HUES64 (cell line): Measurements from ENCODE around the gene BAIAP2.

Source experiments
- H3K27ac ChIP-seq: 2 replicates; pipeline ENCODE4 v1.7.0; 2013; ENCODE audit warnings: low read depth, low read length, inconsistent platforms
- H3K27me3 ChIP-seq: 2 replicates; pipeline ENCODE4 v1.6.1; 2013; ENCODE audit warnings: mild to moderate bottlenecking, low read length; ENCODE audit not compliant: insufficient read depth
- H3K36me3 ChIP-seq: 2 replicates; pipeline ENCODE4 v1.6.1; 2013; ENCODE audit warnings: mild to moderate bottlenecking, low read length; ENCODE audit not compliant: insufficient read depth
- H3K4me1 ChIP-seq: 2 replicates; pipeline ENCODE4 v1.6.1; 2013; ENCODE audit warnings: mild to moderate bottlenecking, low read length, moderate library complexity; ENCODE audit not compliant: insufficient read depth
- H3K4me3 ChIP-seq: 2 replicates; pipeline ENCODE4 v1.5.1; 2013; ENCODE audit warnings: mild to moderate bottlenecking, low read length, moderate library complexity
- H3K9ac ChIP-seq: 2 replicates; pipeline ENCODE4 v1.6.1; 2013; ENCODE audit warnings: mild to moderate bottlenecking, low read depth, low read length
- H3K9me3 ChIP-seq: 2 replicates; pipeline ENCODE4 v1.6.1; 2013; ENCODE audit warnings: low read depth, low read length; ENCODE audit not compliant: insufficient read depth
- WGBS: fragments of 150-250, 120-280 bp; methylation state at CpG from one replicate; pipeline ENCODE4 v1.1.7; 2013; ENCODE audit warnings: missing lambda C conversion rate; 5-methylcytosine and 5-hydroxymethylcytosine counted together

Gene BAIAP2

GRCh38 chr17:81157848-81158687 is 123.1 kb downstream of the BAIAP2 start:
- H3K27me3 ChIP-seq = no peaks in the 10 kb centered on the region
- no peaks in the 10 kb centered on the region for H3K9me3 ChIP-seq
- no peak overlapping the region; the same call in 1 of the 2 replicates for H3K9ac ChIP-seq
- no peaks in the 10 kb centered on the region for H3K4me1 ChIP-seq
- 90% methylated on average over 39 of the region's 39 CpGs for WGBS
- H3K27ac ChIP-seq = no peak overlapping the region
- no peak overlapping the region for H3K4me3 ChIP-seq
- H3K36me3 ChIP-seq = no peaks in the 10 kb centered on the region

GRCh38 chr17:81158688-81159590 is 124.0 kb downstream of the BAIAP2 start:
- no peaks in the 10 kb centered on the region for H3K27me3 ChIP-seq
- H3K9me3 ChIP-seq = no peaks in the 10 kb centered on the region
- no peak overlapping the region for H3K4me3 ChIP-seq
- H3K27ac ChIP-seq = no peak overlapping the region
- no peaks in the 10 kb centered on the region for H3K36me3 ChIP-seq
- H3K4me1 ChIP-seq = no peaks in the 10 kb centered on the region
- WGBS = 93% methylated on average over 43 of the region's 43 CpGs
- no peak overlapping the region; the same call in 1 of the 2 replicates for H3K9ac ChIP-seq

- WGBS = 89% methylated on average over 25 of the region's 25 CpGs
These were observed 124.8 kb downstream of the BAIAP2 start for GRCh38 chr17:81159611-81160265.

GRCh38 chr17:81160306-81160705 is 125.4 kb downstream of the BAIAP2 start:
- no peaks in the 10 kb centered on the region for H3K4me1 ChIP-seq
- no peaks in the 10 kb centered on the region for H3K36me3 ChIP-seq
- H3K4me3 ChIP-seq = no peak overlapping the region
- no peak overlapping the region for H3K27ac ChIP-seq
- H3K9ac ChIP-seq = no peak overlapping the region
- H3K27me3 ChIP-seq = no peaks in the 10 kb centered on the region; the same call in 1 of the 2 replicates
- H3K9me3 ChIP-seq = no peaks in the 10 kb centered on the region
- WGBS = 90% methylated on average over 28 of the region's 28 CpGs

More at GRCh38 chr17:81159611-81160265, 124.8 kb downstream of the BAIAP2 start:
- H3K9ac ChIP-seq = no peak overlapping the region
- H3K4me1 ChIP-seq = no peaks in the 10 kb centered on the region
- no peaks in the 10 kb centered on the region for H3K9me3 ChIP-seq
- no peak overlapping the region for H3K4me3 ChIP-seq
- H3K27ac ChIP-seq = no peak overlapping the region
- no peaks in the 10 kb centered on the region for H3K27me3 ChIP-seq
- no peaks in the 10 kb centered on the region for H3K36me3 ChIP-seq

GRCh38 chr17:81160747-81161453 is 125.9 kb downstream of the BAIAP2 start:
- H3K27me3 ChIP-seq = no peaks in the 10 kb centered on the region; the same call in 1 of the 2 replicates

GRCh38 chr17:81161536-81161935 is 126.6 kb downstream of the BAIAP2 start:
- Histone ChIP-seq H3K36me3 (no peaks in the 10 kb centered on the region), H3K9ac (no peak overlapping the region), H3K4me3 (no peak overlapping the region), H3K4me1 (no peaks in the 10 kb centered on the region), H3K27ac (no peak overlapping the region), H3K9me3 (no peaks in the 10 kb centered on the region), H3K27me3 (peaks cover 1% of the 10 kb centered on the region)
- WGBS = 95% methylated on average over 15 of the region's 15 CpGs

More at GRCh38 chr17:81160747-81161453, 125.9 kb downstream of the BAIAP2 start:
- no peak overlapping the region for H3K9ac ChIP-seq
- no peak overlapping the region for H3K27ac ChIP-seq
- H3K4me1 ChIP-seq = no peaks in the 10 kb centered on the region
- H3K9me3 ChIP-seq = no peaks in the 10 kb centered on the region
- no peaks in the 10 kb centered on the region for H3K36me3 ChIP-seq
- no peak overlapping the region for H3K4me3 ChIP-seq
- WGBS = 93% methylated on average over 32 of the region's 32 CpGs

- H3K36me3 ChIP-seq = no peaks in the 10 kb centered on the region
- no peaks in the 10 kb centered on the region for H3K4me1 ChIP-seq
- no peaks in the 10 kb centered on the region for H3K9me3 ChIP-seq
- no peak overlapping the region for H3K4me3 ChIP-seq
- H3K27me3 ChIP-seq = peaks cover 6% of the 10 kb centered on the region
- WGBS = 95% methylated on average over 16 of the region's 16 CpGs
- H3K27ac ChIP-seq = no peak overlapping the region
- H3K9ac ChIP-seq = no peak overlapping the region
These were observed 127.0 kb downstream of the BAIAP2 start for GRCh38 chr17:81161972-81162371.

GRCh38 chr17:81162491-81162890 is 127.5 kb downstream of the BAIAP2 start:
- H3K9me3 ChIP-seq = no peaks in the 10 kb centered on the region
- H3K36me3 ChIP-seq = no peaks in the 10 kb centered on the region
- WGBS = 92% methylated on average over 11 of the region's 11 CpGs
- no peak overlapping the region for H3K9ac ChIP-seq
- peaks cover 7% of the 10 kb centered on the region for H3K27me3 ChIP-seq
- no peaks in the 10 kb centered on the region for H3K4me1 ChIP-seq
- H3K4me3 ChIP-seq = no peak overlapping the region
- H3K27ac ChIP-seq = no peak overlapping the region

GRCh38 chr17:81163051-81163695 is 128.2 kb downstream of the BAIAP2 start:
- whole genome bisulfite sequencing = 87% methylated on average over 19 of the region's 19 CpGs
- H3K4me3 ChIP-seq = no peak overlapping the region
- no peaks in the 10 kb centered on the region for H3K4me1 ChIP-seq
- H3K27me3 ChIP-seq = peaks cover 7% of the 10 kb centered on the region
- H3K27ac ChIP-seq = no peak overlapping the region
- H3K36me3 ChIP-seq = no peaks in the 10 kb centered on the region
- no peaks in the 10 kb centered on the region for H3K9me3 ChIP-seq
- no peak overlapping the region for H3K9ac ChIP-seq

- no peak overlapping the region for H3K4me3 ChIP-seq
- WGBS = 92% methylated on average over 15 of the region's 15 CpGs
- H3K4me1 ChIP-seq = no peaks in the 10 kb centered on the region
- no peaks in the 10 kb centered on the region for H3K9me3 ChIP-seq
- H3K27ac ChIP-seq = no peak overlapping the region
- H3K27me3 ChIP-seq = peaks cover 7% of the 10 kb centered on the region
- H3K36me3 ChIP-seq = no peaks in the 10 kb centered on the region
- H3K9ac ChIP-seq = no peak overlapping the region
These were observed 128.9 kb downstream of the BAIAP2 start for GRCh38 chr17:81163703-81164370.
